Thymus (tissue), 11 donors: ENCODE measurements around the gene SH3PXD2B. TPM values are rescaled to one million over a fixed set of nuclear protein-coding genes. Genes with fewer than 3 reads are reported as not detected.

Experiments used
- DNase-seq, 9 donors: peaks; one replicate each; pipeline ENCODE4 v3.0.0-alpha.2; 2013; ENCODE audit warnings: low spot score in 9 of 9, low read depth in 6 of 9, missing footprints in 1 of 9
- H3K27ac ChIP-seq, 2 donors: one replicate each; pipeline ENCODE4 v1.5.1; 2013; ENCODE audit warnings: control low read depth in 1 of 2, low read depth in 1 of 2, low read length in 1 of 2, mild to moderate bottlenecking in 1 of 2, moderate library complexity in 1 of 2
- H3K27me3 ChIP-seq, 2 donors: one replicate each; pipeline ENCODE4 v1.5.1; 2013; ENCODE audit warnings: low read length in 1 of 2; ENCODE audit not compliant: control insufficient read depth in 2 of 2, insufficient read depth in 1 of 2
- H3K36me3 ChIP-seq, 2 donors: one replicate each; pipeline ENCODE4 v1.5.1; 2013; ENCODE audit warnings: low read length in 1 of 2, mild to moderate bottlenecking in 1 of 2, moderate library complexity in 1 of 2; ENCODE audit not compliant: control insufficient read depth in 2 of 2, insufficient read depth in 2 of 2
- H3K4me1 ChIP-seq, 2 donors: one replicate each; pipeline ENCODE4 v1.5.1; 2013; ENCODE audit warnings: low read length in 2 of 2; ENCODE audit not compliant: control insufficient read depth in 2 of 2, insufficient read depth in 2 of 2
- H3K4me3 ChIP-seq, 2 donors: one replicate each; pipeline ENCODE4 v1.5.1; 2013; ENCODE audit warnings: low read length in 2 of 2, control low read depth in 1 of 2, mild to moderate bottlenecking in 1 of 2
- H3K9me3 ChIP-seq, 2 donors: one replicate each; pipeline ENCODE4 v1.5.1; 2013; ENCODE audit warnings: low read length in 1 of 2, mild to moderate bottlenecking in 1 of 2; ENCODE audit not compliant: control insufficient read depth in 2 of 2, insufficient read depth in 1 of 2
- WGBS: extraction: QIAGEN DNeasy Blood & Tissue Kit; methylation state at CpG from one replicate; pipeline ENCODE4 v1.1.7; 2013; 5-methylcytosine and 5-hydroxymethylcytosine counted together
- polyA plus RNA-seq: library from polyadenylated mRNA; stranded (reverse); fragments of 200-250 nt; gene quantifications from one replicate; pipeline ENCODE4 v1.2.3, GENCODE V29; 2013
- total RNA-seq: library from RNA; stranded (reverse); fragments of 120-200 nt; gene quantifications from one replicate; pipeline ENCODE4 v1.2.4, GENCODE V29; 2013
- donor health status: healthy.

The SH3PXD2B gene
- total and polyA plus RNA-seq, 2 donors, result 3.2 to 7.3 TPM

GRCh38 chr5:172420235-172420939 lies 33.9 kb downstream of the SH3PXD2B start:
- Histone ChIP-seq H3K4me3 (no peak overlapping the region), H3K4me1 (peaks cover 0 to 19% of the 10 kb centered on the region in 2 donors), H3K27ac (peak overlapping the region; percentile 57 to 69), H3K27me3 (no peaks in the 10 kb centered on the region), H3K36me3 (no peaks in the 10 kb centered on the region), H3K9me3 (no peaks in the 10 kb centered on the region)
- 88% methylated on average over 10 of the region's 10 CpGs for WGBS
- DNase-seq, result peak in 1 of 9 donors; percentile 25

DNA sequence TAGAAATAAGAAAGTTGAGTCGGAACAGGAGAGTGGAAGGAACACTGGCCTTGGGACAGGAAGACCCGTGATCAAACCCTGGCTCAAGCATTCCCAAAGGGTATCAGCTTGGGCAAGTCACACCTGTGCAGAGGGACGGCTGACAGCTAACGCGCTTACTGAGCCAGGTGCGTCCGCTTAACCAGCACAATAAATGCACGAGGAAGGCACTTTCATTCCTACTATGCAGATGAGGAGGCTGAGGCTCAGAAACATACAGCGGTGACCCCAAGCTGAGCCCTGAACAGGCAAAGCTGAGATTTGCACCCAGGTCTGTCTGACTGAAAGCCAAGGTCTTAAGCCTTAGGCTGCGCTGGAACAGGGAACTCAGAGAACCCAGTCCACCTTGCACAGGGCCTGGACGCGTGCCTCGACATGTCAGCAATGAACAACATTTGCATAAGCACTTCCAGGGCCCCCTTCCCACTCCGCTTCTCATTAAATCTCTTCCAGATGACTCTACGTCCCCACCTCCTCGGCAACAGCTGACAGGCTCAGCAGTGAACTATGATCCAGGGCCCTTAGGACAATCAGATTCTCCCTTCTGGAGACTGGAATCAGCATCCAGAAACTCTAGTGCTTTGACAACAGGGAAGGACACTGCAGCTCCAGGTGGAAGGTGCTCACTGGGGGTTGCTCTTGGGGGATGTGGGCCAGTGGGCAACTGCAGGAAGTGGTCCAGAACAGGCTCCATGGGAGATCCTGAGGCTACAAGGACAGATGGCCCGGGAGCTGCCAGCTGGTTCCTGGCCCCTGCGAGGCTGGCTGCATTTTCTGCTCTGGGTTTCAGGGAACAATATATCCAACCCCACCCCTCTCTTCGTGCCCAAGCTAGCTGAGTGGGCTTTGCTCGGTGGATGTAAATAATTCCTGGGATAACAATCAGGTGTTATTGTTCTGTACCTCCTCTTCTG lies 35.2 kb downstream of the SH3PXD2B start:
- DNase-seq, result no peak
- Histone ChIP-seq H3K27me3 (no peaks in the 10 kb centered on the region), H3K4me1 (peaks cover 0 to 19% of the 10 kb centered on the region in 2 donors), H3K36me3 (no peaks in the 10 kb centered on the region), H3K4me3 (no peak overlapping the region), H3K9me3 (no peaks in the 10 kb centered on the region), H3K27ac (peak overlapping the region; percentile 68 to 79)
- WGBS, result 91% methylated on average over 20 of the region's 20 CpGs

- Histone ChIP-seq H3K4me3 (no peak overlapping the region), H3K9me3 (no peaks in the 10 kb centered on the region), H3K27me3 (no peaks in the 10 kb centered on the region), H3K36me3 (no peaks in the 10 kb centered on the region), H3K4me1 (peaks cover 0 to 24% of the 10 kb centered on the region in 2 donors), H3K27ac (peak overlapping the region; percentile 68 to 79)
- peak in 2 of 9 donors; percentile 29 to 33 for DNase-seq
- WGBS, result 92% methylated on average over 10 of the region's 10 CpGs
These were observed 36.2 kb downstream of the SH3PXD2B start for GRCh38 chr5:172417983-172418630.

DNA sequence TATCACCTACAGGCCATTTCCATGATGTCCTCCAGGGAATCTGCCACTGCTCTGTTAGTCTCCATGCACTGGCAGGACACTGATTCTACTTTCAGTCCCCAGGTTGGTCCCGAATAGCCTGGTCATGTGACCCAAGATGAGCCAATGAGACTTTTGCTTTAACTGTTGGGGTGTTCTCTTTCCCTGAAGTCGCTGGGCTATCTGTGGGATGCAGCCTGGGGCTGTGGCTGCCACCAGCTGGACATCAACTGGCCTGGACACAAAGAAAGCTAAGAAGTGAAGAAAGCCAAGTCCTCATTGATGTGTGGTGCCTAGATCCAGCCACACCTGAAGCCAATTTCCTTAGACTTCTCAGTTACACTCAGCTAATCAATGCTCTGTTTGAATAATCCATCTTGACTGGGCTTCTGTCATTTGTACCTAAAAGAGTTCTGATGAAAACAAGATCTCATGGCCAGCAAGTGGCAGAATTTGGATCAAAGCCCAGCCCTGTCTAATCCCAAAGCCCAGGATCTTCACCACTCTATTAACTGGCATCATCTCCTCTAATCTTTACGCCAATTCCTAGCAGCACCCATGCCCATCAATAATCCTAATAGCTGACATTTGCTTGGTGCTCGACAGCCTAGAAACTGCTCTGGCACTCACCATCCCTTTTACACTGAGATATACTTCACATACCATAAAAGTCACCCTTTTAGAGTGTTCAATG lies 37.0 kb downstream of the SH3PXD2B start:
- Histone ChIP-seq H3K27me3 (no peaks in the 10 kb centered on the region), H3K4me1 (peaks cover 0 to 28% of the 10 kb centered on the region in 2 donors), H3K9me3 (no peaks in the 10 kb centered on the region), H3K27ac (no peak overlapping the region), H3K36me3 (no peaks in the 10 kb centered on the region), H3K4me3 (no peak overlapping the region)
- 93% methylated on average over 4 of the region's 4 CpGs for WGBS
- DNase-seq, result no peak

GRCh38 chr5:172415362-172416275 lies 38.7 kb downstream of the SH3PXD2B start:
- Histone ChIP-seq H3K4me3 (no peak overlapping the region), H3K9me3 (no peaks in the 10 kb centered on the region), H3K27ac (peak overlapping the region in 1 of 2 donors; percentile 38), H3K4me1 (peaks cover 0 to 33% of the 10 kb centered on the region in 2 donors), H3K27me3 (no peaks in the 10 kb centered on the region), H3K36me3 (no peaks in the 10 kb centered on the region)
- DNase-seq, result no peak
- 98% methylated on average over 13 of the region's 13 CpGs for WGBS

DNA sequence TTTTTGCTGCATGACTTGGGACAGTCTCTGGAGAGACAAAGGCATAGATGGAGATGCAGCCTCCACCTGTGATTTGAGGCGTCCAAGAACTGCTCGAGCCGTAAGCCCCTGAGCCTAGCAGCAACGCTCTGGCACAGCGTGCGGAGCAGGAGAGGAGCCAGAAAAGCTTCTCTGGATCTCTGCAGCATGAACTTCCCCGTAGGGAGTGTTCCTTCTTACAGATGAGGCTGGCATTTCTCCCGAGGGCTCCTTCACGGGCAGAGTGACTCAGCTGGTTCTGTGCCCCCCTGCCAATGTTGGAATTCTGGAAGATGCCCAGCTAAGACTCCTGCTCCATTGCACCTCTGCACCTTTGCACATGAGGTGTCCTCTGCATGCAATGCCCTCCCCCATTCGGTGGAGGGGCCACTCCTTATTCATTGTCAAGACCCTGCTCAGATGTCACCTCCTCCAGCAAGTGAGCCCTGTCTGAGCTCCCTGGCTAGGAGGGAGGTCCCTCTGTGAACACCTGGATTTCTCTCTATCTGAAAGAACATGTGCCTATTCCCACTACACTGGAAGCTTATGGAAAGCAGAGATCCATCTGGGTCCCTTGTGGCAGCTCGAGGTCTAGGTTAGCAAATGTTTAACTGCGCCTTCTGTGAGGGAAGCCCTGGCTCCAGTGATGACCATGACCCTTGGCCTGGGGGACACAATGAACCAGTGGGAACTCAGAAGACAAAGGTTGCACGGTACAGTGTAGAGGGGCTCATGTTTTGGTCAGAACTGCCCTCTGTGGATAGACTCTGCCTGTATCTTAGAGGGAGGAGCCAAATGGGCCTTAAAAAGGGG lies 39.6 kb downstream of the SH3PXD2B start:
- H3K27ac ChIP-seq, result peak overlapping the region in 1 of 2 donors; percentile 38
- H3K27me3 ChIP-seq, result no peaks in the 10 kb centered on the region
- no peak overlapping the region for H3K4me3 ChIP-seq
- no peaks in the 10 kb centered on the region for H3K9me3 ChIP-seq
- H3K36me3 ChIP-seq, result no peaks in the 10 kb centered on the region
- no peak for DNase-seq
- WGBS, result 88% methylated on average over 13 of the region's 13 CpGs
- H3K4me1 ChIP-seq, result peaks cover 0 to 33% of the 10 kb centered on the region in 2 donors

- Histone ChIP-seq H3K9me3 (no peaks in the 10 kb centered on the region), H3K4me1 (peaks cover 0 to 24% of the 10 kb centered on the region in 2 donors), H3K4me3 (no peak overlapping the region), H3K27ac (peak overlapping the region in 1 of 2 donors; percentile 10), H3K27me3 (no peaks in the 10 kb centered on the region), H3K36me3 (no peaks in the 10 kb centered on the region)
- no peak for DNase-seq
- 95% methylated on average over 4 of the region's 4 CpGs for WGBS
These were observed 40.6 kb downstream of the SH3PXD2B start for GRCh38 chr5:172413601-172414171.
